COLO668 (cell line): ENCODE data around the gene RNF213.
"Not testable (repeated sequence)": the region's sequence is repeated elsewhere in the genome, so short reads cannot be mapped to it uniquely, and the experiment has no call there.

Experiments
- DNase-seq: peaks from one replicate; lab custom pipeline; 2025; ENCODE audit not compliant: unreplicated experiment; lab: John Stamatoyannopoulos, UW

The RNF213 gene

DNA sequence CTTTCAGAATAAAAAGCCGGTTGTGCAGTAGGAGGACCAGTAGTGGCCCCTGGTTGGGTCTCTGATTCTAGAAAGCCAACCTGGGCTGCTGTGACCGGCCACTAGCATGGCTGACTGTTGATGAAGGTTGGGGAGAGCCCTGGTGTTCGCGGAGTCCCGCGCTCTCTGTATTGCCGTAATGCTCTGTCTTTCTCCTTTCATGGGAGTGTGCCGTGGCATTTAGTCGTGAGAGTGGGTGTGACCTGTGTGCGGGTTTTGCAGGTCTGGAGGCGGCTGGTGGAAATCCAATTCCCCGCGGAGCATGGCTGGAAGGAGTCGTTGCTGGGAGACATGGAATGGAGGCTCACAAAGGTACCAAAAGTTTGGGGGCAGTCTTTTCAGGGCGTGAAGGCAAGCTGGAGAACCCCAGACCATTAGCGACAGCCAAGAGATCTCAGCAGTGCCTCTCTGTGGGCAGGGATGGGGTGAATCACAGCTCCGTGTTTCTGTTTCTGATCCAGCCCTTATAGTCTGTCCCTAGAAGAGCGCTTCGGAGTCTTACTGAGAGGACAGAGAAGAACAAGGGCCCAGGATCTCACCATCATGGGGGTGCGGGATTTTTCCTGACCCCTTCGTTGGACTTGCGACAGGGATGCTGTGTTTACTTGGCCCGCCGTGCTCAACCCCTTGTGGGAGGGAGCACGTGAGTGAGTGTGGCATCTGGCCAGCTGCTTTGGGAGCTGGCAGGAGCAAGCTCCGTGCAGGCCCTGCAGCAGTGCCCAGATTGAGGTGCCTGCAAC is 56.5 kb downstream of the RNF213 start:
- DNase-seq: no peak

DNA sequence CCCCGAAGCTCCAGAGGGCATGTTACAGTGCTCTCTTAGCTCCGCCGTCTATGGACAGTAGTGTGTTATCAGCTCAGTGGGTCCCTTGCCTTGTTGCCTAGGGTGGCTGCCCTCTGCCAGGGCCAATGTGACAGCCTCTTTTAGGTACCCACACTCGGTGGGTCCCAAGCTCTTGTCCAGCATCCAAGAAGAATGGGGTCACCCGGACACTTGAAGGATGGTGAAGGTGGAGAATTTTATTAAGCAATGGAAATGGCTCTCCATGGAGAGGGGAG is 57.0 kb downstream of the RNF213 start:
- no peak for DNase-seq

DNA sequence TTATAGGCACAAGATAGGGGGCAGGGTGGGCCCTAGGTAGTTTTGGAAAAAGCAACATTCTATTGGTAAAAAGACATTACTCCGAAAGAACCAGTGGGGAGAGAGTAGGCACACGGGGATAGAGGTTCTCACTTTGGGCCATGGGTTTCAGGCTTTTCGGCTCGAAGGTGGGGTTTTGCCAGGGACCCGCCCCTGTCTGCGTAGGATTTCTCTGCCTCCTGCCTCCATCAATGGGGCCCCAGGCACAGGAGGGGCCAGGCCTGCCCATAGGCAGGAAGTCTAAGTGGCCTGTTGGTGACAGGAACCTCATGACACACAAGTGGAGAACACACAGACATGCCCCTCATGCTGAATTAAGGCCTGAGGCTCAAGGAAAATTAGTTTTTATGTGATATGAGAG is 57.5 kb downstream of the RNF213 start:
- DNase-seq: no peak

DNA sequence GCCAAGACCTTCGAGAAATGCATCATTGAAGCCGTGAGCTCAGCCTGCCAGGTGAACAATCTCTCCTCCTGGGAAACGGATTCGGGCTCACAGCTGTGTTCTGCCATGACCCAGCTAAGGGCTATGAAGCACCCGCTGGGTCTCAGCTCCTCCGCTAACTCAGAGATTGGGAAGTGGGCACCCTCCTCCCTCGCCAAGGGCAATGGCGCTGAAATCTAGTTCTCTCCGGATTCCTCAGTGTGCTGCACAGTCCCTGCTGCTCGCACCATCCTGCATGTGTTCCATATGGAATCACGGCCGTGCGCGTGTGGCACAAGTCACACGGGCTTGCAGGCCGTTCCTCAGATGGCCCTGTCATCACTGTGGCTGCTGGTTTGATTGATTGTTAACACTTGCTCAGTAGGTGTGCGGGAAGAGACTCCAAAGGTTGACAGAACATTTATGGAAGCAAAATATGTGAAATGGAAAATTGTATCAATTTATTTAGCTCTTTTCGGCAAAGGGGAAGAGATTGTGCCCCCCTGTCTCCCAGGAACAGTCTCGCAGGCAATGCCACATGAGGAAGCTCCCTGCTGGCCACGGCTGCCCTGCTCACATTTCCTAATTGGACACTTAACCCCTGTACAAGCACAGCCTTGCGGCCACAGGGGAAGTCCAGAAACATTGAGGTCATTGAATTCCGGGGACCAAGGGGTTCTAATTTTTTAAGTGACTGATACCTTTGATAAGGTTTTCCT is 58.8 kb downstream of the RNF213 start:
- no peak for DNase-seq

DNA sequence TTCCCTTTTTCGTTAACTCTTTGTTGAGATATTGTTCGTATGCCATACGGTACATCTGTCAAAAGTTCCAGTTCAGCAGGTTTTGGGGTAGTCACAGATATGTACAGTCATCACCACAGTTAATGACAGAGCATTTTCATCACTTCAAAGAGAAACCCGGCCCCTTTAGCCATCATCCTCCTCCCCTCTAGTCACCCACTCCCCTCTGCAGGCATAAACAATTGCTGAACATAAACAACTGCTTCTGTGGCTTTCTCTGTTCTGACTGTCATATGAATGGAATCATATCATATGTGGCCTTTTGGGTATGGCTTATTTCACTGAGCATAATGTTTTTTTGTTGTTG is 59.3 kb downstream of the RNF213 start:
- no peak for DNase-seq

DNA sequence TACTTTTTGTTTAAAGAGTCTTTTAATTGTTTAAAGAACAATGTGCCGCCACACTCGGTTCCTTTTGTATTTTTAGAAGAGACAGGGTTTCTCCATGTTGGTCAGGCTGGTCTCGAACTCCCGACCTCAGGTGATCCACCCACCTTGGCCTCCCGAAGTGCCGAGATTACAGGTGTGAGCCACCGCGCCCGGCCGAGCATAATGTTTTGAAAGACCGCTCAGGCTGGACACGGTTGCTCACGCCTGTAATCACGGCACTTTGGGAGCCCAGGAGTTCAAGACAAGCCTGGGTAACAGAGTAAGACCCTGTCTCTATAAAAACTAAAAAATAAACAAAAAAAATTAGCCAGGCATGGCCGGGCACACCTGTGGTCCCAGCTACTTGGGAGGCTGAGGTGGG is 59.8 kb downstream of the RNF213 start:
- no peak for DNase-seq

DNA sequence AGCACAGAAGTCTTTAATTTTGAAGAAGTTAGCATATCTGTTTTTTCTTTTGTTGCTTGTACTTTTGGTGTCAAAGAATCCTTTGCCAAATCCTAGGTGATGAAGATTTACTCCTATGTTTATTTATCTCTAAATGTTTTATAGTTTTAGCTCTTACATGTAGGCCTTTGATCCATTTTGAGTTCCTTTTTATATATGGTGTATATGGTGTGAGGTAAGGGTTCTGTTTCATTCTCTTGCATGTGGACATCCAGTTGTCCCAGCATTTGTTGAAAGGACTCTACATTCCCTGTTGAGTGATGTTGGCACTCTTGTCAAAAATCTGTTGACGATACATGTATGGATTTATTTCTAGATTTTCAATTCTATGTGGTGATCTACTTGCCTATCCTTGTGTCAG is 62.2 kb downstream of the RNF213 start:
- no peak for DNase-seq

DNA sequence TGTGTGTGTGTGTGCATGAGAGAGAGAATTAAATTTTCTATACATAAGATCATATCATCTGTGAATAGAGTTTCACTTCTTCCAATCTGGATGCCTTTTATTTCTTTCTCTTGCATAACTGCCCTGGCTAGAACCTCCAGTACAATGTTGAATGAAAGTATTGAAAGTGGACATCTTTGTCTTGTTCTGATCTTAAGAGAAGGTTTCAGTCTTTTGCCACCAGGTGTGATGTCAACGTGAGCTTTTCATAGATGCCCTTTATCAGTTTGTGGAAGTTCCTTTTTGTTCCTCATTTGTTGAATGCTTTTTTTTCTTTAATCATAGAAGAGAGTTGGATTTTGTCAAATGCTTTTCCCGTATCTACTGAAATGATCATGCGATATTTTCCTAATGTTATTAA is 63.3 kb downstream of the RNF213 start:
- no peak for DNase-seq

DNA sequence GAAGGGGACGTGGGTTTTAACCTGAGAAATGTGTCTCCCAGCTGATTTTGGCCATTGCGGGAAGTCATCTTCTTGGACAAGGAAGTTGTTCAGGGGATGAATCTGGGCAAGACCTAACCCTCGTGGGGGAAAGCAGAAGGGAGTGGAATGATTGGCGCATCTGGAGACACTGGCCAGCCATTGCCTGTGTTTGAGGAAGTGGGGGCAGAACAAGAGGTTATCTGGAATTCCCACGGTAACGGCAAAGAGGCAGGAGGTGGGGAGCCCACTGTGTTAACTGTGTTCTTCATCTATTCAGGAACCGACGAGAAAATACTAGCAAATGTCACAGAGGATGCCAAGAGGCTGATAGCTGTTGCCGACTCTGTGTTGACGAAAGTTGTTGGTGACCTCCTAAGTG is 66.9 kb downstream of the RNF213 start:
- DNase-seq: no peak

DNA sequence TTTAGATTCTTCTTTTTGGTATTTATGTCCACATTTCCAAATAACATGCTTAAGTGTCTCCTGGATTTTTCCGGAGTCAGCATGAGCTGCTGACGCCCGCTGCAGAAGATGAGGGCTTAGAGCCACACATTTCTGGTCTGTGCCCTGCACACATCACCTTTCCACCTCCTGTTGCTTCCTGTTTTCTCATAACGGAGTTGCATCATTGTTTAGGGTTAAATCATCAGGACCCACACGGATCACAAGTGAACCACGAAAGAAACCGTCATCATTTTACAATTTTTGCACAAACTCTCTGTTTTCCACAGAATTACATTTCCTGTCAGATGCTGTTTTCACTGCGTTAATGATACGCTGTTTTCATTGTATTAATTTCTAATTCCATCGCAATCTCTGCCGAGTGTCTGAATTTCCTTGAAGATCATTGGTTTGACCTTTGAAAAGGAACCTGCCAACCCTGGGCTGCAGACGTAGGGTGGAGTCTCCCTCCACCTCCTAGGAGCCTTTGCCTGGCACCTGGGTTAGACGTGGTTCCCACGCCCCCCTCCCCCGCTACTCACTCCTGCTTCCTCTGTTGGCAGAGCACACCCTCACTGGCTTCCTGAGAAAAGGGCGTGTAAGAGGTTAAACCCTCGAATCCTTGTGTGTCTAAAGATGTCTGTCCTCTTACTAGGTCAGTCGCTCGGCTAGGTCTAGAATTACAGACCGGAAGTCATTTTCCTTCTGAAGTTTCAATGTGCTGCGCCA is 68.2 kb downstream of the RNF213 start:
- DNase-seq: no peak

DNA sequence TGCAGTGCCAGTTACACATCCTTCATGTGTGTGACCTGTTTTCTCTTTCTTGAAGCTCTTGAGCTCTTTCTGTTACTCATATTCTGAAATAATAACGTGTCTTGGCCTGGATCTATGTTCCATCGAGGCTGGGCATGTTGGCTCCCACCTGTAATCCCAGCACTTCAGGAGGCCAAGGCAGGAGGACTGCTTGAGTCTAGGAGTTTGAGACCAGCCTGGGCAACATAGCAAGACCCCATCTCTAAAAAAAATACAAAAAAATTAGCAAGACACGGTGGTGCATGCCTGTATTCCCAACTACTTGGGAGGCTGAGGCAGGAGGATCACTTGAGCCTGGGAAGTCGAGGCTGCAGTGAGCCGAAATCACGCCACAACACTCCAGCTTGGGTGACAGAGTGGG is 68.8 kb downstream of the RNF213 start:
- DNase-seq: not testable (repeated sequence)

DNA sequence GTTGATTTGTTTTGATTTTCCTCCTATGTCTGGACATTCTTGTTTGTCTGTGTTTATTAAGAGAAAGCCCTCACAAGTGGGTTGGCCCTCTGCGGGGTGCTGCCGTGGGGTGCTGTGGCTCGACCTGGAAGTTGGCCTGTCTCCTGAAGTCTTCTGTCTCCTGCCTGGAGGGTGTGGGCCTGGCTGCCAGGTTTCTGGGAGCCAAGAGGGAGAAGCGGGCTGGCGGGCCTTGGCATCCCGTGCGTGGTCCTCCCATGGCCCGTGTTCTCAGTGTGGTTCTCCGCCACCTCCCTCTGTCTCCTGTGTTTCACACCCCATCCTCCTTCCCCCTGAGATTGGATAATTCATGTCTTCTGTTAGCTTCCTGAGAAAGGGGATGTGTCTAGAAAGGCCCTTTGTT is 69.6 kb downstream of the RNF213 start:
- DNase-seq: no peak

DNA sequence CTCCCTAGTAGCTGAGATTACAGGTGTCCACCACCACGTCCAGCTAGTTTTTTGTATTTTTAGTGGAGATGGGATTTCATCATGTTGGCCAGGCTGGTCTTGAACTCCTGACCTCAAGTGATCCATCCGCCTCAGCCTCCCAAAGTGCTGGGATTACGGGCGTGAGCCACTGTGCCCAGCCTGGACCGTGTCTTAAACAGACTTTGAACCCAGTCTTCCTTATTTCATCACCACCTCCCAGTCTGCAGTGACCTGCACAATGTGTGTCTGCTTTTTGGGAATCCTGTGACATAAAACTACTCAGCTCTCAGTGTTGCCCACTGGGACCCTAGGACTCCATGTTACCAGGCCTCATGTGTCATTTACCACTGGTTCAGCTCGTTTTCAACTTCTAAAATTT is 70.3 kb downstream of the RNF213 start:
- DNase-seq: not testable (repeated sequence)

DNA sequence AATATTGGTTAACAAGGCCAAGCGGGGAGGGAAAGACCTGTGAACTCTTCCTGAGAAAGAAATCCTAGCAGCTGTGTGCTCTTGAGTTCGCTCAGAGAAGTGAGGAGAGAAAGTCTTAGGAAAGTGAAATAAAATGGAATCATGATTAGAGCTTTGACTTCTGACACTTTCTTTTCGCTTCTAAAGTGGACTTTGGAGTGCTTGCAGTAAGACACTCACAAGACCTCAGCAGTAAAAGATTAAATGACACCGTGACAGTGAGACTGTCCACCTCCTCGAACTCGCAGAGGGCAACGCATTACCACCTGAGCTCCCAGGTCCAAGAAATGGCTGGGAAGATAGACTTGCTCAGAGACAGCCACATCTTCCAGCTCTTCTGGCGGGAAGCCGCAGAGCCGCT is 71.2 kb downstream of the RNF213 start:
- DNase-seq: no peak

DNA sequence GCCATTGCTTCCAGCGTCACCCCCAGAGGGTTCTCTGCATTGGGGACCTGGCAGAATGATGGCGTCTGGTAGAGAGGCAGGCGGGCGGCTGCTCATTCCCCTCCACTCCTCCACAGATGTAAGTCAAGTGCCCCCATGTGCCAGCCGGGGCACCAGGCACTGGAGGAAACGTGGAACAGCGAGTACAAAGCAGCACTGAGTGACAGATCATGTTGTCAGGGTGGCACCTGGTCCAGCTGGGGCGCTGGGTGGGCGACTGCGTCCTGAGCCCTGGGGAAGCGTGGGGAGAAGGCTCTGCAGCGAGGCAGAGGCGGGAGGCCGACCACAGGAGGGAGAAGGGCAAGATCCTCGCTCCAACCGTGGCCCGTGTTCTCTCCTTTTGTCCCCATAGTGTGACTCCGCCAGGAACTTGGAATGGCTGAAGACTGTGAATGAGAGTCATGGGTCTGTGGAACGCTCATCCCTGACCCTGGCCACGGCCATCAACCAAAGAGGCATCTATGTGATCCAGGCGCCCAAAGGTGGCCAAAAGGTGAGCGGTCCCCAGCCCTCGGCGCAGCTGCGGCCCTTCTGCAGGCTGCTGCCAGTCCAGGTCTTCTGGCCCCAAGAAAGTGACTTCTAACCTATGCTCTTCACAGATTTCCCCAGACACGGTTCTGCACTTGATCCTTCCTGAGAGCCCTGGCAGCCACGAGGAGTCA is 76.7 kb downstream of the RNF213 start:
- DNase-seq: no peak

DNA sequence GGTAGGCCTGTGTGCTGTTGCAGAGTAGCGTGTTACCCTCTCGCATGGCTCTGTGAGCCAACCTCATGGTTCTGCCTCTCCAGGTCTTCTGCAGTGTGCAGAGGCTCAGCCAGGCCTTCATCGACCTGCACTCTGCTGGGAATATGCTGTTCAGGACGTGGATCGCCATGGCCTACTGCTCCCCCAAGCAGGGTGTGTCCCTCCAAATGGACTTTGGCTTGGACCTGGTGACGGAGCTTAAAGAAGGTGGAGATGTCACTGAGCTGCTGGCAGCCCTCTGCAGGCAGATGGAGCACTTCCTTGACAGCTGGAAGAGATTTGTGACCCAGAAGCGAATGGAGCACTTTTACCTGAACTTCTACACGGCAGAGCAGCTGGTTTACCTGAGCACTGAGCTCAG is 78.5 kb downstream of the RNF213 start:
- DNase-seq: no peak

DNA sequence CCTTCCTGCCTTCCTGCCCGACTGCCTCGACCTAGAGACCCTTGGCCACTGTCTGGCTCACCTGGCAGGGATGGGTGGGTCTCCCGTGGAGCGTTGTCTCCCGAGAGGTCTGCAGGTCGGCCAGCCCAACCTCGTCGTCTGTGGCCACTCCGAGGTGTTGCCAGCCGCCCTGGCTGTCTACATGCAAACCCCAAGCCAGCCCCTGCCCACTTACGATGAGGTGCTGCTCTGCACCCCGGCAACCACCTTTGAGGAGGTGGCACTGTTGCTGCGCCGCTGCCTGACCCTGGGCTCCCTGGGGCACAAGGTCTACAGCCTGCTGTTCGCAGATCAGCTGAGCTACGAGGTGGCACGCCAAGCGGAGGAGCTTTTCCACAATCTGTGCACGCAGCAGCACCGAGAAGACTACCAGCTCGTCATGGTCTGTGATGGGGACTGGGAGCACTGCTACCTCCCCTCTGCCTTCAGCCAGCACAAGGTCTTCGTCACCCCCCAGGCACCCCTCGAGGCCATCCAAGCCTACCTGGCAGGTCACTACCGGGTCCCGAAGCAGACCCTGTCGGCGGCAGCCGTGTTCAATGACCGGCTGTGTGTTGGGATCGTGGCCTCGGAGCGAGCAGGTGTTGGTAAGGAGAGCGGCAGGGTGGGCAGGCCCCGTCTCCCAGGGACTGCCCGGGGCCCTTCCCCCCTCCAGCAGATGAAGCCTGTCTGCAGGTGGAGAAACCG is 79.2 kb downstream of the RNF213 start:
- DNase-seq: no peak

DNA sequence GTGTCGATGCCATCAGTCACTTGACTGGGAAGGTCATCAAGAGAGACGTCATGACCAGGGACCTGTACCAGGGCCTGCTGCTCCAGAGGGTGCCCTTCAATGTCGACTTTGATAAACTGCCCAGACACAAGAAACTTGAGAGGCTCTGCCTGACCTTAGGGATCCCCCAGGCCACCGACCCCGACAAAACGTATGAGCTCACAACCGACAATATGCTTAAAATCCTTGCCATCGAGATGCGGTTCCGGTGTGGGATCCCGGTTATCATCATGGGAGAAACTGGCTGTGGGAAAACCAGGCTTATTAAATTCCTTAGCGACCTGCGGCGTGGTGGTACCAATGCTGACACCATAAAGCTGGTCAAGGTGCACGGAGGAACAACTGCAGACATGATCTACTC is 84.7 kb downstream of the RNF213 start:
- no peak for DNase-seq

DNA sequence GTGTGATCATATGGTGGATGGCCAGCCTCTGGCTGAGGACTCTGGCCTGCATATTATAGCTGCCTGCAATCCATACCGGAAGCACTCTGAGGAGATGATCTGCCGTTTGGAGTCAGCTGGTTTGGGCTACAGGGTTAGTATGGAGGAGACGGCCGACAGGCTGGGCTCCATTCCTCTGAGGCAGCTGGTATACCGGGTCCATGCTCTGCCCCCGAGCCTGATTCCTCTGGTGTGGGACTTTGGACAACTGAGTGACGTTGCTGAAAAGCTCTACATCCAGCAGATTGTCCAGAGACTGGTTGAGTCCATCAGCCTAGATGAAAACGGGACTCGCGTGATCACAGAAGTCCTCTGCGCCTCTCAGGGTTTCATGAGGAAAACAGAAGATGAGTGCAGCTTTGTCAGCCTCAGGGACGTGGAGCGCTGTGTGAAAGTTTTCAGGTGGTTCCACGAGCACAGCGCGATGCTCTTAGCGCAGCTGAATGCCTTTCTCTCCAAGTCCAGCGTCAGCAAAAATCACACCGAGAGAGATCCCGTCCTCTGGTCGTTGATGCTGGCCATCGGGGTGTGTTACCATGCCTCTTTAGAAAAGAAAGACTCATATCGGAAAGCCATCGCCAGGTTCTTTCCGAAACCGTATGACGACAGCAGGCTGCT is 85.3 kb downstream of the RNF213 start:
- DNase-seq: no peak

DNA sequence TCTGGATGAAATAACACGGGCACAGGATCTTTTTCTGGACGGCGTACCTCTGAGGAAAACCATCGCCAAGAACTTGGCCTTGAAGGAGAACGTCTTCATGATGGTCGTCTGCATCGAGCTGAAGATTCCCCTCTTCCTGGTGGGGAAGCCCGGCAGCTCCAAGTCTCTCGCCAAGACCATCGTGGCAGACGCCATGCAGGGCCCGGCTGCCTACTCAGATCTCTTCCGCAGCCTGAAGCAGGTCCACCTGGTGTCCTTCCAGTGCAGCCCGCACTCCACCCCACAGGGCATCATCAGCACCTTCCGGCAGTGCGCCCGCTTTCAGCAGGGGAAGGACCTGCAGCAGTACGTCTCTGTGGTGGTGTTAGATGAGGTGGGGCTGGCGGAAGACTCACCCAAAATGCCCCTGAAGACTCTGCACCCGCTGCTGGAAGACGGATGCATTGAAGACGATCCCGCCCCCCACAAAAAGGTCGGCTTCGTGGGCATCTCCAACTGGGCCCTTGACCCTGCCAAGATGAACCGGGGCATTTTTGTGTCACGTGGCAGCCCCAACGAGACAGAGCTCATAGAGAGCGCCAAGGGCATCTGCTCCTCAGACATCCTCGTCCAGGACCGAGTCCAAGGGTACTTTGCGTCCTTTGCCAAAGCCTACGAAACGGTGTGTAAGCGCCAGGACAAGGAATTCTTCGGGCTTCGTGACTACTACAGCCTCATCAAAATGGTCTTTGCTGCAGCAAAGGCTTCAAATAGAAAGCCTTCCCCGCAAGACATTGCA is 86.0 kb downstream of the RNF213 start:
- DNase-seq: no peak
